Stimulated activated naive CD4-positive, alpha-beta T cell treated with Interleukin-2 at 50 U/mL for 16 hours (primary cell): ENCODE measurements around the gene DLG5.

Experiments
- DNase-seq: peaks from one replicate; lab custom pipeline; 2025; lab: John Stamatoyannopoulos, UW

Gene DLG5

GRCh38 chr10:77892021-77892739 is 34.4 kb downstream of the DLG5 start:
- DNase-seq: no peak

DNA sequence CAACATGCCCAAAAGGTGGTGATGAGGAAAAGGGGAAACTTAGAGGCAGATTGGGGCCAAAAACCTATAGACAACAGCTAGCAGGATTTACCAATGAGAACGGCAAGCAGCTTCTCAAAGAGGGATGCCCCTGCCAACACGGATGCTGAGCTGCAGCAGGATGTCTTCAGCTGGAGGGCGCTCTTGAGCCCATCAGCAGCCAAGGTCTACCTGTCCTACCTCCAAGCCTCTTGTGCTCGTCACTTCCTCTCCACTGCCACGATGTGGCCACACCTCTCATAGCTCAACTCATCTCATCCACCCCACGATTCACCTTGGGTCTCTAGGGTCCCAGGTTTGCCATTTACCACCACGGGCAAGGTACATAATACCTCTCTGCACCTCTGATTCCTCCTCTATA is 36.5 kb downstream of the DLG5 start:
- DNase-seq: no peak

- DNase-seq: no peak
Measured at GRCh38 chr10:77889277-77889903, 37.2 kb downstream of the DLG5 start.

GRCh38 chr10:77888356-77888703 is 38.2 kb downstream of the DLG5 start:
- no peak for DNase-seq

DNA sequence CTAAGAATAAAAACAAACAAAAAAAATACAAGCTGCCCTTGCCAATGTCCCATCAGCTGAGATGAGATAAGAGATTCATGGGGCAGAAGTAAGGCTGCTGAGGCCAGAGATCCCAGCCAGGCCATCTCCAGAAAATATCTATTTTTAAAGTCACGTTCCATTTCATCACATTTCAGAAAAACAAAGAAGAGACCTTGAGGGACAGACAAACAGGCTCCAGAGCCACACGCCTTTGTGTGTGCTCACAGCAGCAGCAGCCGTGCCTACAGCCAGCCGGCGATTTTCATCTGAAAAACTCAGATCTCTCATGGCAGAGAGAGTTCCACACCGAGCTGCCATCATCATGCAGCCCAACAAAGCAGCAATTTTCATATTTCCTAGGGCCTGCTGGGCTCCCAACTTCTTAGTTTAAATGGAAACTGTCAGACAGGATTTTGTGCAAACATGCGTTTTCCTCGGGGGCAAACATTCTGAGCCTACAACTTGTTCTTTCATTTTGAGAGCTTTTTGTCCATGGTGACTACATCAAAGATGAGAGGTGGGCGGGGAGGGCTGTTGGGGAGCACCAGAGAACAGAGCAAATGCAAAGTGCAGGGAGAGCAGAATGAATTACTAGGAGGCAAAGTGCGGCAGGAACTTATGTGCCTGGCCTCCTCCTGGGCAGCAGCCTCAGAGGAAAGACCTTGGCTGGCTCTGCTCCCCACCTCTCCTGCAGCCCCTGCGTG is 38.8 kb downstream of the DLG5 start:
- DNase-seq: no peak

GRCh38 chr10:77886795-77887355 is 39.7 kb downstream of the DLG5 start:
- no peak for DNase-seq

- DNase-seq: no peak
Measured at GRCh38 chr10:77884181-77884580, 42.4 kb downstream of the DLG5 start.

DNA sequence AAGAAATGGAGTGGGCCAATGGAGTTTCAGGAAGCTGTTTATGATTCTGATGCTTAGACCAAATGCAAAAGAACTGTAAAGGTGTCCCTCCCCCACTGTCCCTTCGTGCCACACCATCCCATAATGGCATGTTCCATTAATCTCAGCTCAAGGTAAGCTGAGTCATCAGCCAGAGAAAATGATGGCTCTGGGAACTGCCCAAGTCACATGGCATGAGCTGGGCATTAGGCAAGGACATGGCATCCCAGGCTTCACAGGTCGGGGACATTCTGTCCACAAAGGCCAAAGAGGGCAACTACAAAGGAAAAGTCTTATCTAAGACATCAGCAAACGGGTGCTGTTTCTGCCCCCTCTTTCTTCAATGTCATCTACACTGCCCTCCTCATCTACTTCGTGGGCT is 44.9 kb downstream of the DLG5 start:
- DNase-seq: no peak

DNA sequence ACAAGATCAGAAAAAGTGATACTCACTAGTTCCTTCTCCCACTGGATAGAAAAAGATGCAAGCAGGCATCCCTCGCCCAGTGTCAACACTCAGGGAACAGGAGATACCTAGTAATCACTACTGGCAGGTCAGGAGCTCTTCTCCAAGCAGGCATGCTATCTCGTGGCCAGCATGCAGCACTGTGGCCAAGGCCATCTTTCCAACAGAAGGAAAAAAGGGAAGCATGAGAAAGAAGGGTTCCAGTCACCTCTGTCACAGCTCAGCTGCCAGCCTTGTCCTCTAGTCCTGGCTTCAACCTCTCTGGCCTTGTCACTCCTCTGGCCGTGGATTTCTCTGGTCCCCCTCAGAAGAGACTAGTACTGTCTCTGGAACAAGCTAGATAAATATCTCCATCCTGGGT is 45.3 kb downstream of the DLG5 start:
- no peak for DNase-seq

GRCh38 chr10:77879710-77880109 is 46.8 kb downstream of the DLG5 start:
- no peak for DNase-seq

DNA sequence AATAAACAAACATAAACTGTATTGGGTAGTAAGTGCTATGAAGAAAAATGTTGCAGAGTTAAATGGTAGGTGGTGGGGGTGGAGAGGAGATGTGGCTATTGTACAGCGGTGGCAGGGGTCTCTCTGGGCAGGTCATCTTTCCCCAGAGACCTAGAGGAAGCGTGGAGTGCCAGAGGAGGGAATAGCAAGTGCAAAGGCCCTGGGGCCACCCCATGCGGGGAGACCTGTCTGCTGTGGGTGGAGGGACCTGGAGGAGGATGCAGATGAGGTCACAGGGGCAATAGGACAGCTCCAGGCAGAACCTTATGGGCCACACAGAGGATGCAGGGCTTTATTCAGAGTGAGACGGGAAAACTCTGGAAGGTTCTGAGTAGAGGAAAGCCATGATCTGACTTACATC is 47.5 kb downstream of the DLG5 start:
- no peak for DNase-seq

DNA sequence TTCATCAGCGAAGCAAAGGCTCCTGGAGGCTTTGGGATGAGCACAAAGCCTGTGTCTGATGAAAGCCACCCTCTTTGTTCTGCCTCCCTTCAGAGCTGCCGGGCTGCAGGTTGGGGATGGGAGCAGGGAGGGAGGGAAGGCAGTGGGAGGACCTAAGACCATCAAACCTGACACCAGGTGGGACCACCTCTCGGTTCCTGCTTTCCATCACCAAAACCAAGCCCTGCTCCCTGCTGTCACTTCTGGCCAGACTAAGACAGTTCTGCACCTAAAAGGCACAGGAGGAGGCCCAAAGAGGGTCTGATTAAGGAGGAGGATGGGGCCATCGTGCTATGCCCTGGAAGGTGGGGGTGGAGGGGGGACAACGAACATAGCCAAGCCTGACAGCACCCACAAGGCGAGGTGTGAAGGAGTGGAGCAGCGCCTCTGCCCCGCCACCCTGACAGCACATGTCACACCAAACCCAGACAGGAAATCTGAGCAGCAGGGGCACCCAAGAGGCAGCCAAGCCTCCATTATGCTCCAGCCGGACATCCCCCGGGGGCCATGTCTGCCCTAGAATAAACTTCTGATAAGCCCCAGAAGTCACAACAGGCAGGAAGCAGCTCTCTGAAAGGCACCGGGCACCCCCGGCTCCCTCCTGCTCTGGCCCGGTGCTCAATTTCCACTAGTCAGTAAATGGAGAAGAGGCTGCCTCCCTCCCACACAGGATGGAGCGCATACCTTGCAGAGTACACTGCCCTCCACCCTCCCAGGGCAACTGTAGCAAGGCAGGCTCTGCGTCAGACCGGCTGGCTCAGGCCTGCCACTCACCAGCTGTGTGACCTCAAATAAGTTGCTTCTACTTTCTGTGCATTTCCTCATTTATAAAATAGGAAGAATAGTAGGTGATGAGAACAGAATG is 48.9 kb downstream of the DLG5 start:
- no peak for DNase-seq

- DNase-seq: no peak
Measured at GRCh38 chr10:77875730-77876129, 50.8 kb downstream of the DLG5 start.

- no peak for DNase-seq
Measured at GRCh38 chr10:77874872-77875271, 51.7 kb downstream of the DLG5 start.

GRCh38 chr10:77873536-77874380 is 52.8 kb downstream of the DLG5 start:
- peak; percentile 8 for DNase-seq

- DNase-seq: no peak
Measured at GRCh38 chr10:77872947-77873535, 53.5 kb downstream of the DLG5 start.

DNA sequence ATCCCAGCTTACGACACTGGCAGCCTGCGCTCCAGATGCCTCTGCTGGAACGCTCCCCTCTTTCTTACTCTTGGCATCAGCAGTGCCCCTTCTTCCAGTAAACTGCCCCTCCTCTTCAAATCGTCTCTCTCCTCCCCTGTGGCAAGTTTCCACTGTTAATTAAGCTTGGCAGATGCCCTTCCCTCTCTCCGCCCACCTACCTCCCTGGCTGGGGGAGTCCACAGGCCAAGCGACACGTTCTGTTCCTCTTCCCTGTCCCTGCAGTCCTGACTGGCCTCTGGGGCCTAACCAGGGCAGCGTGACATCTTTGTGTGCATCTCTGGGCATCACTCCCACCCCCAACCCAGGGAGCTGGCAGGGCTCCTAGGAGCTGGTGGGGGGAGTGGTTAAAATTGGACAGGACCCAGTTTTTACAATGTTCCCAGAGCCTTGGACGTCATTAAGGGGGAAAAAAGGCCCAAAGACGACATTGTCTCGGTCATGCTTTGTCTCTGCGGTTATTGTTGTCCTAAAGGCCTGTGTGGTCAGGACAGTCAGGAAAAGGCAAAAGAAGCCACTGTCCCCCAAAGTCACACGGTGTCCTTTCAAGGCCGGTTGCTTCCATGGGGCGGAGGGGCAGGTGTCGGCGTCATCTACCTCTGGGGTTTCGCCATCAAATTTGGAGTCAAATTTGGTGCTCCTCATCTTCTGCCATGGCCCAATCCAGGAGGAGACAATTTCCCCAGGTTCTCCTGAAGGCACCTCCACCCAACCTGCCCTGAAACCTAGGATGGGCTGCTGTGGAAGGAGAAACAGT is 54.2 kb downstream of the DLG5 start:
- DNase-seq: no peak

GRCh38 chr10:77869626-77870420 is 56.7 kb downstream of the DLG5 start:
- no peak for DNase-seq

GRCh38 chr10:77868523-77868922 is 58.0 kb downstream of the DLG5 start:
- no peak for DNase-seq
